ENCODE data around the gene SKIC3. TPM values are rescaled to one million over a fixed set of nuclear protein-coding genes. Genes with fewer than 3 reads are reported as not detected.

SKIC3 gene
- total and polyA plus RNA-seq, 4 donors: 13.4 to 53.8 (median 29.0) TPM

GRCh38 chr5:95562282-95562681 is 7.5 kb upstream of the SKIC3 start:
- WGBS: 94% methylated on average over 1 of the region's 1 CpG
- TF ChIP-seq GABPA (IDR thresholded peaks at IDR 0.05 in 1 of 2, conservative IDR thresholded peaks at IDR 0.05 in 1 of 2) (no peak), FOXA1 (IDR thresholded peaks at IDR 0.05) (no peak), ZBTB33 (IDR thresholded peaks at IDR 0.05) (no peak), RAD21 (IDR thresholded peaks at IDR 0.05) (no peak), SP1 (IDR thresholded peaks at IDR 0.05) (no peak), FOXA2 (IDR thresholded peaks at IDR 0.05) (no peak), TAF1 (conservative IDR thresholded peaks at IDR 0.05) (no peak), REST (IDR thresholded peaks at IDR 0.05) (no peak), EGR1 (IDR thresholded peaks at IDR 0.05; ENCODE audit: low read depth in 2 of 2) (no peak), HNF4G (IDR thresholded peaks at IDR 0.05) (no peak), JUND (IDR thresholded peaks at IDR 0.05) (no peak)
- Histone ChIP-seq H3K36me3 (ENCODE audit: control insufficient read depth in 4 of 4, insufficient read depth in 3 of 4, low read depth in 1 of 4, low read length in 3 of 4) (peaks cover 0 to 2% (median under 1%) of the 10 kb centered on the region in 4 donors), H3K9ac (ENCODE audit: low read depth in 1 of 2, low read length in 2 of 2) (no peak overlapping the region), H3K27me3 (ENCODE audit: control insufficient read depth in 4 of 4, insufficient read depth in 4 of 4, low read length in 3 of 4) (no peaks in the 10 kb centered on the region), H3K4me3 (ENCODE audit: low read depth in 1 of 3, low read length in 3 of 3) (no peak overlapping the region), H3K27ac (ENCODE audit: low read depth in 1 of 2, low read length in 2 of 2) (no peak overlapping the region), H3K9me3 (ENCODE audit: control insufficient read depth in 4 of 4, low read length in 3 of 4) (no peaks in the 10 kb centered on the region), H3K4me1 (ENCODE audit: control insufficient read depth in 4 of 4, insufficient read depth in 4 of 4, low read length in 3 of 4) (no peaks in the 10 kb centered on the region)
- DNase-seq (ENCODE audit: low spot score): no peak

- Histone ChIP-seq H3K4me1 (ENCODE audit: control insufficient read depth in 4 of 4, insufficient read depth in 4 of 4, low read length in 3 of 4) (peaks cover 3 to 20% (median 14%) of the 10 kb centered on the region in 4 donors), H3K4me3 (ENCODE audit: low read depth in 1 of 3, low read length in 3 of 3) (no peak overlapping the region), H3K36me3 (ENCODE audit: control insufficient read depth in 4 of 4, insufficient read depth in 3 of 4, low read depth in 1 of 4, low read length in 3 of 4) (no peaks in the 10 kb centered on the region), H3K9me3 (ENCODE audit: control insufficient read depth in 4 of 4, low read length in 3 of 4) (no peaks in the 10 kb centered on the region), H3K27ac (ENCODE audit: low read depth in 1 of 2, low read length in 2 of 2) (no peak overlapping the region), H3K27me3 (ENCODE audit: control insufficient read depth in 4 of 4, insufficient read depth in 4 of 4, low read length in 3 of 4) (no peaks in the 10 kb centered on the region), H3K9ac (ENCODE audit: low read depth in 1 of 2, low read length in 2 of 2) (no peak overlapping the region)
- no peak for DNase-seq (ENCODE audit: low spot score)
- TF ChIP-seq JUND (IDR thresholded peaks at IDR 0.05) (no peak), GABPA (IDR thresholded peaks at IDR 0.05 in 1 of 2, conservative IDR thresholded peaks at IDR 0.05 in 1 of 2) (no peak), RXRA (IDR thresholded peaks at IDR 0.05) (no peak), FOXA1 (IDR thresholded peaks at IDR 0.05) (no peak), NR2F2 (IDR thresholded peaks at IDR 0.05) (no peak), HNF4A (conservative IDR thresholded peaks at IDR 0.05) (no peak), HNF4G (IDR thresholded peaks at IDR 0.05) (no peak), ATF3 (IDR thresholded peaks at IDR 0.05) (no peak), FOXA2 (IDR thresholded peaks at IDR 0.05) (no peak), TAF1 (conservative IDR thresholded peaks at IDR 0.05) (no peak), YY1 (IDR thresholded peaks at IDR 0.05) (no peak), ZBTB33 (IDR thresholded peaks at IDR 0.05) (no peak), MAX (IDR thresholded peaks at IDR 0.05) (no peak), RAD21 (IDR thresholded peaks at IDR 0.05) (no peak), SP1 (IDR thresholded peaks at IDR 0.05) (no peak), EGR1 (IDR thresholded peaks at IDR 0.05; ENCODE audit: low read depth in 2 of 2) (no peak), CTCF (IDR thresholded peaks at IDR 0.05; ENCODE audit: low read depth, low read length, missing input control) (no peak), REST (IDR thresholded peaks at IDR 0.05) (no peak)
- WGBS: 92% methylated on average over 2 of the region's 2 CpGs
Measured at GRCh38 chr5:95557841-95558240, 3.1 kb upstream of the SKIC3 start.
